HepG2 (cell line): ENCODE results near the gene WIPF3.

Source experiments
- NR2F2 ChIP-seq: IDR thresholded peaks from 2 replicates; pipeline ENCODE4 v1.6.1; 2012; ENCODE audit warnings: low read depth, inconsistent platforms, borderline replicate concordance
- ZZZ3 ChIP-seq: sonication (generic); formaldehyde crosslinking; IDR thresholded peaks from 2 replicates; pipeline ENCODE4 v1.4.0; 2020; ENCODE audit warnings: missing genetic modification reagents, mild to moderate bottlenecking, borderline replicate concordance
- TF ChIP-seq, protein P1 (sequence below): IDR thresholded peaks from 2 replicates; pipeline ENCODE4 v1.6.1; 2016; ENCODE audit warnings: control low read depth
- TF ChIP-seq, protein P2 (sequence below): sonication (generic); formaldehyde crosslinking; IDR thresholded peaks from 2 replicates; pipeline ENCODE4 v1.4.0; 2020; ENCODE audit warnings: missing genetic modification reagents

GRCh38 chr7:29805031-29805430 lies 1.3 kb upstream of the WIPF3 start:
- TF ChIP-seq, protein P1, sequence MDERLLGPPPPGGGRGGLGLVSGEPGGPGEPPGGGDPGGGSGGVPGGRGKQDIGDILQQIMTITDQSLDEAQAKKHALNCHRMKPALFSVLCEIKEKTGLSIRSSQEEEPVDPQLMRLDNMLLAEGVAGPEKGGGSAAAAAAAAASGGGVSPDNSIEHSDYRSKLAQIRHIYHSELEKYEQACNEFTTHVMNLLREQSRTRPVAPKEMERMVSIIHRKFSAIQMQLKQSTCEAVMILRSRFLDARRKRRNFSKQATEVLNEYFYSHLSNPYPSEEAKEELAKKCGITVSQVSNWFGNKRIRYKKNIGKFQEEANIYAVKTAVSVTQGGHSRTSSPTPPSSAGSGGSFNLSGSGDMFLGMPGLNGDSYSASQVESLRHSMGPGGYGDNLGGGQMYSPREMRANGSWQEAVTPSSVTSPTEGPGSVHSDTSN = no peak
- TF ChIP-seq ZZZ3 (CRISPR knock-in tag) (no peak), NR2F2 (no peak)
- TF ChIP-seq, protein P2, sequence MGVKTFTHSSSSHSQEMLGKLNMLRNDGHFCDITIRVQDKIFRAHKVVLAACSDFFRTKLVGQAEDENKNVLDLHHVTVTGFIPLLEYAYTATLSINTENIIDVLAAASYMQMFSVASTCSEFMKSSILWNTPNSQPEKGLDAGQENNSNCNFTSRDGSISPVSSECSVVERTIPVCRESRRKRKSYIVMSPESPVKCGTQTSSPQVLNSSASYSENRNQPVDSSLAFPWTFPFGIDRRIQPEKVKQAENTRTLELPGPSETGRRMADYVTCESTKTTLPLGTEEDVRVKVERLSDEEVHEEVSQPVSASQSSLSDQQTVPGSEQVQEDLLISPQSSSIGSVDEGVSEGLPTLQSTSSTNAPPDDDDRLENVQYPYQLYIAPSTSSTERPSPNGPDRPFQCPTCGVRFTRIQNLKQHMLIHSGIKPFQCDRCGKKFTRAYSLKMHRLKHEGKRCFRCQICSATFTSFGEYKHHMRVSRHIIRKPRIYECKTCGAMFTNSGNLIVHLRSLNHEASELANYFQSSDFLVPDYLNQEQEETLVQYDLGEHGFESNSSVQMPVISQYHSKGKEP (CRISPR knock-in tag) = no peak
